Right renal pelvis (tissue), 4 donors: ENCODE measurements around the gene MED9. TPM values are rescaled to one million over a fixed set of nuclear protein-coding genes. Genes with fewer than 3 reads are reported as not detected.
A peak's percentile ranks its signal among the peaks of the same experiment; 100 is the strongest.
"Not testable (repeated sequence)": the region's sequence is repeated elsewhere in the genome, so short reads cannot be mapped to it uniquely, and the experiment has no call there.

Experiments
- DNase-seq, 4 donors: peaks; one replicate each; pipeline ENCODE4 v3.0.0-alpha.2; 2013; ENCODE audit warnings: low read depth in 4 of 4, low spot score in 3 of 4, missing footprints in 1 of 4
- polyA plus RNA-seq, 4 donors: library from polyadenylated mRNA; unstranded; fragments of 120-200 nt; gene quantifications; one replicate each; pipeline ENCODE4 v1.2.1, GENCODE V29; 2013; ENCODE audit not compliant: insufficient read length in 4 of 4

Gene MED9
- polyA plus RNA-seq, 4 donors: 20.9 to 23.3 (median 22.6) TPM

- no peak for DNase-seq
Observed at GRCh38 chr17:17485420-17485819, 8.6 kb downstream of the MED9 start.

- DNase-seq: not testable (repeated sequence)
Observed at GRCh38 chr17:17486416-17486815, 9.6 kb downstream of the MED9 start.

DNA sequence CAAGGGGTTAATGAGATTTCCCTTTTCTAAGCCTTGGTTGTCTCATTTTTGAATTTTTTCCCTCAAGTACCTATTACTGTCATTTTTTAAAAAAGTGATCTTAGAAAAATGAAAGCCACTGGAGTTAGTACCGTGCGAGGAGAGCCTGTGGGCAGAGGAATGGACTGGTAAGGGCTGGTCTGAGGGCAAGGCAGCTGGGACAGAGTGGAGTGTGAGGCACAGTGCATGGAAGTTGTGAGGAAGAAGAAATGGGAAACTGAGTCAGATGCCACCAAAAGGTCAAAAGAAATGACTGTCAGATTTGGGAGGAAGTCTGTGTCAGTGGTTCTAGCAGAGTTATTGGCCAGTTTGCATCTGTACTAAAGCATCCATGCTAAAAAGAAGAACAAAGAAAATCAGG lies 11.2 kb downstream of the MED9 start:
- no peak for DNase-seq

- no peak for DNase-seq
Observed at GRCh38 chr17:17491031-17491471, 14.3 kb downstream of the MED9 start.

GRCh38 chr17:17491546-17491988 lies 14.8 kb downstream of the MED9 start:
- DNase-seq: no peak

GRCh38 chr17:17492085-17492484 lies 15.3 kb downstream of the MED9 start:
- no peak for DNase-seq

DNA sequence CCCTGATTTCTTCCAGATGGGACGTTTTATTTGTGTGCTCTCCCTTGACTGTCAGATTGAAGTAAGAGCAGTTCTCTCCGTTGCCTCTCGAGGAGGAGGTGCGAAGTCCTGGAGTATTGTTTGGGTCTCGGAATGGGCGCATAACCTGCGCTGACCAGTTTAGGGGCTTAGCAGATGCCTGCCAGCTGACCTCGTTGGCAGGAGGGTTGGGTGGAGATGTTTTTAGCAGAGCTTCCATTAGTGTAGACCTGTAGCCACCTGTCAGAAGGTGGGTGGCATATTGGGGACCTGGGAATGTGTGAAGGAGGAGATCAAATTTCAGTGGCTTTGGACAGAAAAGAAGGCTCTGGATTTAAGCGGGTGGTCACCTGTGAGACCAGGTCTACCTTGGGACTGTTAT lies 15.8 kb downstream of the MED9 start:
- no peak for DNase-seq

DNA sequence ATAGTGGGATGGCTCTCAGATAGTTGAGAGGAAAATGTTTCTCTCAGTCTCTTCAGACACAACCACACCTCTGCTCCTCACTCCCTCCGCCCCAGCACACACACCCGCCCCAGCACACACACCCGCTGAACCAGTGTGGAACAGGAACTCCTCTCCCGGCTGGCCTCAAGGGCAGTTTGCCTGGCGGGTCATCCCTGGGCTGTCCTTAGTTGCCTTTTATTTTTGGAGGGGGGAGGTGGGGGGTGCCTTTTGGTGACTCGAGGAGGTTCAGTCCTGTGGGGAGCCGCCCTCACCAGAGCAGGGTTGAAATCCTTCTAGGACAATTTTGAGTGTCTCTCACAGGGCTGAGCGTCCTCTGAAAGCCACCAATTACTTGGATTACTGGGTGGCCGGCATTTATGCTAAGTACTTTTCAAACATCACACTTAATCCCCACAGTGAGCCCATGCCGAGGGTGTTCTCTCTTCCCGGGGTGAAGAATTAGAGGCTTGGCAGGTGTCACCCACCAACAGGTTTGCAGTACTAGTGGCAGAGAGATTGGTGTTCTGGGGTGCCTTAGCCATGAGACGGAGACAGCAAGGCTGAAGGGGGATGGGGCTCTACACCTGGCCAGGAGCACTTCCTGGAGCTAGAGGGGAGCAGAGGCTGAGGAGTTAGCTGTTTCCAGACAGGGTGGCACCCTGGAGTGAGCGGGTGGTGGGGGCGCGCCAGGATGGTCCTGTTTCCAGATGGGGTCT lies 16.6 kb downstream of the MED9 start:
- no peak for DNase-seq

- no peak for DNase-seq
Observed at GRCh38 chr17:17493986-17494466, 17.2 kb downstream of the MED9 start.

GRCh38 chr17:17494499-17494869 lies 17.7 kb downstream of the MED9 start:
- no peak for DNase-seq

DNA sequence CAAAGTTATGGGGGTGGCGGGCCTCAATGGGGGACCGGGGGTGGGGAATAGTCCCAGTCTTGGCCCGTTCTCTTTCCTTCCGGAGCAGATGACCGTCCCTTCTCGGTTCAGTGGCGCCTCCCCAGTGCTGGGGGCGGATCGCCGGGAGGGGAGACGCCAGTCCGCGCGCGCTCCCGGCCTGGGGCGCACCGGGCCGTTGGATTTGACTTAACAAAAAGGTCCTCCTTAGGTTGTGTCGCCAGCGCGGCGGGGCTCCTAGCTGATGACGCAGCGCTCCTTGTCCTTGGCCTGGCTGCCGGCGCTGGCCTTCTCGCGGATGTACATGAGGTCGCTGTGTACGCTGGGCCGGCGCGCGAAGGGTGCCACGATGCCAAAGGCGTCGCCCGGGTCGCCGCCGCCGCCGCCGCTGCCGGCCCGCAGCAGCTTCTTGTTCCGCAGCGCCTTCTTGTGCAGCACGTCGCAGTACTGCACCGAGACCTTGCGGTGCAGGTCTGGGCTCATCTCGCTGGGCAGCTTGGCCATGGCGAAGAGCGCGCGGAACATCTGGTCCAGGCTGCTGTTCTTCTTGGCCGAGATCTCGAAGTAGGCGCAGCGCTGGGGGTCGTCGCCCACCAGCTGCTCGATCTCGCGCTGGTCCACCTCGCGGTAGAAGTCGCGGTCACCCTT lies 18.2 kb downstream of the MED9 start:
- DNase-seq: peak in 2 of 4 donors; percentile 19 to 48

- DNase-seq: peak in 1 of 4 donors; percentile 37
Observed at GRCh38 chr17:17495536-17496188, 18.9 kb downstream of the MED9 start.

DNA sequence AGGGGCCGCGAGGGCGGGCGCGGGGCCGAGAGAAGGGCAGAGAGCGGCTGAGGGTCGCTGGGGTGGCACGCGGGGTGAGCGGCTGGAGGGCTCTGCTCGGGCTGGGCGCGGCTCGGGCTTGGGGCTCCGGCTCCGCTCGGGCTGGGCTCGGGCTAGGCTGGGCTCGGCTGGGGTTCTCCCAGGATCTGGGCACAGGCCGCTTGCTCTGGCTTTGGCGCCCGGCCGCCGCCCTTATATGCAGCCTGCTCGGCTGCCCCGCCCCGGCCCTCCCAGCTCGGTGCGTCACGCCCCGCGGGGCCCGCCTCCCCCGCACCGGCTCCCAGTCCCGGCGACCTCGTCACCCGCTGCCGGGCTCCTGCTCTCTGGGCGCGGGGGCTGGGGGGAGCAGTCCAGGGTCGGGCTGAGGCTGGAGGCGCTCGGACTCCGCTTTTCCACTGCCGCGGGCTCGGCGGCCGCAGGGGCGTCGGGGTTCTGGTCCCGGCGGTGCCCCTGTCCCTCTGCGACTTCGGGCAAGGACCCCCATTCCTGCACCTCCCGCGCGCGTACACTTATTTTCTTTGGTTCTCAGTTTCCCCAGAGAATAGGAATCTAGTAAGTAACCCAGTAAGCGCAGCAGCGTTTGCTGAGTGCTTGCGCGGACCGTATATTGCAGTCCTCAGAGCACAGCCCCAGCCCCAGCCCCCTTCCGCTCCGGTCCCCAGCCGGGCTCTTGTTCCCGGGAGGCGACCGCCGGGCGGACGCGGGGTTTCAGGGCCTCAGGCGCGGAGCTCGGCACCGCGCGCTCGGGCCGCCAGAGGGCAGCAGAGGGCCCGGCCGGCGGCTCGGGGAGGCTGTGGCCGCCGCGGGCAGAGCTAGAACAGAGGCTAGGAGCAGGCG lies 19.6 kb downstream of the MED9 start, which contains the start of gene RASD1:
RASD1 (minus strand) TSS at position 207 of the 876 bp plus-strand sequence. CDS start 214 bp downstream, outside the sequence.
- peak; percentile 61 to 74 (median 66) for DNase-seq

- DNase-seq: no peak
Observed at GRCh38 chr17:17497065-17497844, 20.5 kb downstream of the MED9 start.

- no peak for DNase-seq
Observed at GRCh38 chr17:17497845-17498520, 21.2 kb downstream of the MED9 start.

DNA sequence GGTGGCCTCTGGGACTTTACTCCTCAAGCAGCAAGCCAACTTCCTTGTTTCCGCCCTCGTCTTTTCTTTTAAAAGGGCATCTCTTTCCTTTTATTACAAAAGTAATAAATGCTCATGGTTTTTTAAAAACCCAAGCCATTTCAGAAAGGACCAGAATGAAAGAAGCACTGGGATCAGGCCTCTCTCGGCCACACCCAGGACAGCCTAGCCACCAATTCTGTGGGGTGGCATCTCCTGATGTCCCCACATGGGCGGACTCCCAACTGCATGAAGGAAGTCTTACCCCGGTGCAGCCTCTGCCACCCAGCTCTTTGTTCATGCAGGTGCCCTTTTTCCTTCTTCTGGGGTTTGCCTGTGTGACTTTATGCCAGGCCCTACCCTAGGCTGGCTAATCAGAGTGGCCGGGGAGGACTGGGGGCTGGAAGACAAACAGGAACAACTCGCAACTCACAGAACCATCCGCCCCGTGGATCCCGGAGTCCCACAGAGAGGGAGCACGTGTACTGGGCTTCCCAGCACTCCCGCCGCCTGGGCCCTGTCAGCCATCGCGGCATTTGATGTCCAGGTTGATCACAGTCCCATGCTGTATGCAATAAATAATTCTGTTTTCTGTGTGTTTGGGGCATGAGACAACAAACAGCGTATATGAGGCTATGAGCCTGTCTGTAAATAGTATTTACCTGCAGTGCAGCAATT lies 22.0 kb downstream of the MED9 start:
- no peak for DNase-seq

DNA sequence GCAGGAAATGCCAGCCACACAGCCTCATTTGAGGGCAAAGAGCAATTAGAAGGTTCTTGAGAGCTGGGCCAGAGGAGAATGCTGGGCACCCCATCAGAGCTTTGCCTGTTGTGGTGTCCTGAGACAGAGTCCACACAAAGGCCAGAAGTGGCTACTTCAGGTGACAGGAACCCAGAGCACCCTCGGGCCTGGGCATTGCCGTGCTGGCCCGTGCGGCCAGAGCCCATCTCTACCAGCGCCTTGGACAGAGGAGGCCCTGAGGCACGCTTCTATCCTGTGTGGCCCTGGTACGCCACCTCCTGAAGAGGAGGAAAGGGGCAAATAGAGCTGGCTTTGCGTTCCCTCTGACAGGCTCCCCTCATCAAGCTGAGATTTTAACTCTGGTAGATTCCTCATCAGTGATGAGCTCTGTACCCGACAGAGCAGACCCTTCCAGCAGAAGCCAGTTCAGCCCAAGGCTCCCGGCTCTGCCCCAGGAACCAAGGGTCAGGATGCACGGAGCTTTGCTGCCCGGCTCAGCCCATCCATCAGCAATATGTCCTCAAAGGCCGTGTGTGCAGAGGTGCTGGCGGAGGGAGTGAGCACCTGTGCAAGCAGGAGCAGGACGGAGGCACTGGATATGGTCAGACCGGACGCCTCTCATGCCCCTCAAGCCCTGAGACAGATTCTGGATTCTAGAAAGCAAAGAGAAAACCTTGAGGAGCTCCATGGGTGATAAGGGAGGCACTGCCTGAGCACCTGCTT lies 22.8 kb downstream of the MED9 start:
- no peak for DNase-seq
